ENCODE data around the gene DBN1. TPM values are rescaled to one million over a fixed set of nuclear protein-coding genes. Genes with fewer than 3 reads are reported as not detected.

The DBN1 gene
- total and polyA plus RNA-seq, 2 experiments from 2014 or later = 106 to 290 TPM

DNA sequence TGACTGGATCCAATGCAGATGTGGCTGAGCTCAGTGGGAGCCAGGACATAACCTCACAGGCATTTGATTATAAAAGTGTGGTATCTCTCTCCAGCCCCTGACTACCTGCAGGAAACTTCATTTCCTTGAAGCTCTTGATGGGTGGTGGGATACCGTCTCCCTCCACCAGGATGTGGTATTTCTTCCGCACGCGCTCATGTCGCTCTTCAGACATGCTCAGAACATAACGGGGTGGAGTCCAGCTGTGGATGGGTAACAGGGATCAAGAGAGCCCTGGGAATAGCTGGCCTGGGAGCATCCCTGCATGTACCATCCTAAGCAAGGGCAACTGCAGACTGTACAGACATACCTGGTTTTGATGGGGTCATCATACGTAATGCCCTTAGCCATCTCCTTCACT lies 42.1 kb upstream of the DBN1 start (continued):
- TF ChIP-seq, protein P1, sequence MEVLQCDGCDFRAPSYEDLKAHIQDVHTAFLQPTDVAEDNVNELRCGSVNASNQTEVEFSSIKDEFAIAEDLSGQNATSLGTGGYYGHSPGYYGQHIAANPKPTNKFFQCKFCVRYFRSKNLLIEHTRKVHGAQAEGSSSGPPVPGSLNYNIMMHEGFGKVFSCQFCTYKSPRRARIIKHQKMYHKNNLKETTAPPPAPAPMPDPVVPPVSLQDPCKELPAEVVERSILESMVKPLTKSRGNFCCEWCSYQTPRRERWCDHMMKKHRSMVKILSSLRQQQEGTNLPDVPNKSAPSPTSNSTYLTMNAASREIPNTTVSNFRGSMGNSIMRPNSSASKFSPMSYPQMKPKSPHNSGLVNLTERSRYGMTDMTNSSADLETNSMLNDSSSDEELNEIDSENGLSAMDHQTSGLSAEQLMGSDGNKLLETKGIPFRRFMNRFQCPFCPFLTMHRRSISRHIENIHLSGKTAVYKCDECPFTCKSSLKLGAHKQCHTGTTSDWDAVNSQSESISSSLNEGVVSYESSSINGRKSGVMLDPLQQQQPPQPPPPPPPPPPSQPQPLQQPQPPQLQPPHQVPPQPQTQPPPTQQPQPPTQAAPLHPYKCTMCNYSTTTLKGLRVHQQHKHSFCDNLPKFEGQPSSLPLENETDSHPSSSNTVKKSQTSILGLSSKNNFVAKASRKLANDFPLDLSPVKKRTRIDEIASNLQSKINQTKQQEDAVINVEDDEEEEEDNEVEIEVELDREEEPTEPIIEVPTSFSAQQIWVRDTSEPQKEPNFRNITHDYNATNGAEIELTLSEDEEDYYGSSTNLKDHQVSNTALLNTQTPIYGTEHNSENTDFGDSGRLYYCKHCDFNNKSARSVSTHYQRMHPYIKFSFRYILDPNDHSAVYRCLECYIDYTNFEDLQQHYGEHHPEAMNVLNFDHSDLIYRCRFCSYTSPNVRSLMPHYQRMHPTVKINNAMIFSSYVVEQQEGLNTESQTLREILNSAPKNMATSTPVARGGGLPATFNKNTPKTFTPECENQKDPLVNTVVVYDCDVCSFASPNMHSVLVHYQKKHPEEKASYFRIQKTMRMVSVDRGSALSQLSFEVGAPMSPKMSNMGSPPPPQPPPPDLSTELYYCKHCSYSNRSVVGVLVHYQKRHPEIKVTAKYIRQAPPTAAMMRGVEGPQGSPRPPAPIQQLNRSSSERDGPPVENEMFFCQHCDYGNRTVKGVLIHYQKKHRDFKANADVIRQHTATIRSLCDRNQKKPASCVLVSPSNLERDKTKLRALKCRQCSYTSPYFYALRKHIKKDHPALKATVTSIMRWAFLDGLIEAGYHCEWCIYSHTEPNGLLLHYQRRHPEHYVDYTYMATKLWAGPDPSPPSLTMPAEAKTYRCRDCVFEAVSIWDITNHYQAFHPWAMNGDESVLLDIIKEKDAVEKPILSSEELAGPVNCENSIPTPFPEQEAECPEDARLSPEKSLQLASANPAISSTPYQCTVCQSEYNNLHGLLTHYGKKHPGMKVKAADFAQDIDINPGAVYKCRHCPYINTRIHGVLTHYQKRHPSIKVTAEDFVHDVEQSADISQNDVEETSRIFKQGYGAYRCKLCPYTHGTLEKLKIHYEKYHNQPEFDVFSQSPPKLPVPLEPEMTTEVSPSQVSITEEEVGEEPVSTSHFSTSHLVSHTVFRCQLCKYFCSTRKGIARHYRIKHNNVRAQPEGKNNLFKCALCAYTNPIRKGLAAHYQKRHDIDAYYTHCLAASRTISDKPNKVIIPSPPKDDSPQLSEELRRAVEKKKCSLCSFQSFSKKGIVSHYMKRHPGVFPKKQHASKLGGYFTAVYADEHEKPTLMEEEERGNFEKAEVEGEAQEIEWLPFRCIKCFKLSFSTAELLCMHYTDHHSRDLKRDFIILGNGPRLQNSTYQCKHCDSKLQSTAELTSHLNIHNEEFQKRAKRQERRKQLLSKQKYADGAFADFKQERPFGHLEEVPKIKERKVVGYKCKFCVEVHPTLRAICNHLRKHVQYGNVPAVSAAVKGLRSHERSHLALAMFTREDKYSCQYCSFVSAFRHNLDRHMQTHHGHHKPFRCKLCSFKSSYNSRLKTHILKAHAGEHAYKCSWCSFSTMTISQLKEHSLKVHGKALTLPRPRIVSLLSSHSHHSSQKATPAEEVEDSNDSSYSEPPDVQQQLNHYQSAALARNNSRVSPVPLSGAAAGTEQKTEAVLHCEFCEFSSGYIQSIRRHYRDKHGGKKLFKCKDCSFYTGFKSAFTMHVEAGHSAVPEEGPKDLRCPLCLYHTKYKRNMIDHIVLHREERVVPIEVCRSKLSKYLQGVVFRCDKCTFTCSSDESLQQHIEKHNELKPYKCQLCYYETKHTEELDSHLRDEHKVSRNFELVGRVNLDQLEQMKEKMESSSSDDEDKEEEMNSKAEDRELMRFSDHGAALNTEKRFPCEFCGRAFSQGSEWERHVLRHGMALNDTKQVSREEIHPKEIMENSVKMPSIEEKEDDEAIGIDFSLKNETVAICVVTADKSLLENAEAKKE (CRISPR knock-in tag; IDR thresholded peaks at IDR 0.05) = no peak
- no peak for TF ChIP-seq ZNF331 (CRISPR knock-in tag; IDR thresholded peaks at IDR 0.05; ENCODE audit: low read depth)
- no peak for TF ChIP-seq NANOG (IDR thresholded peaks at IDR 0.05; ENCODE audit: borderline replicate concordance)
- TF ChIP-seq ZNF114 (CRISPR knock-in tag; IDR thresholded peaks at IDR 0.05) = no peak
- no peak for TF ChIP-seq JUNB (IDR thresholded peaks at IDR 0.05; ENCODE audit: unreplicated experiment)

DNA sequence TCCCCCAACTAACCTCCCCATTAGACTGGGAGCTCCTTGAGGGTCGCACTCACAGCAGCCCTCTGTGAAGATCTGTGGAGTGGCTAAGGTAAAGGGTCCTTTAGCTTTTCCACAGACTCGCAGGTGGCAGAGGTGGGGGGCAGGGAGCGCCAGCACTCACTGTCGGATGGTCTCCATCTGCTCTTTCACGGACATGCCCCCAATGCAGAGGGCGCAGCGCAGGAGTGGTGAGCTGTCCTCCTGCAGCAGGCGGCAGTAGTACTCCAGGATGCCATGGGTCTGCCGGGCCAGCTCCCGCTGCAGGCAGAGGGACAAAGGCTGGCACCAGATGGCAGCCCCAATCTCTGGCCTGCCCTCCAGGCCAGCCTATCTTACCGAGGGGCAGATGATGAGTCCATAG lies 41.1 kb upstream of the DBN1 start:
- Mint-ChIP-seq H3K36me3 (ENCODE audit: low read depth) (peaks cover 72% of the 10 kb centered on the region), H3K9me3 (peaks cover 2% of the 10 kb centered on the region; the same call in 2 of the 3 replicates), H3K27ac (no peak overlapping the region), H3K27me3 (ENCODE audit: insufficient read depth, low read depth, poor library complexity) (peaks cover 16% of the 10 kb centered on the region), H3K4me1 (peaks cover 23% of the 10 kb centered on the region), H3K4me3 (no peak overlapping the region; the same call in 2 of the 3 replicates)
- no peak for ATAC-seq
- TF ChIP-seq STAT1 (IDR thresholded peaks at IDR 0.05; ENCODE audit: unreplicated experiment) (no peak), JUNB (IDR thresholded peaks at IDR 0.05; ENCODE audit: unreplicated experiment) (no peak), EZH2phosphoT487 (IDR thresholded peaks at IDR 0.05; ENCODE audit: unreplicated experiment) (no peak), ZNF114 (CRISPR knock-in tag; IDR thresholded peaks at IDR 0.05) (no peak)
- TF ChIP-seq, protein P1 (CRISPR knock-in tag; IDR thresholded peaks at IDR 0.05) = no peak
- TF ChIP-seq, protein P2, sequence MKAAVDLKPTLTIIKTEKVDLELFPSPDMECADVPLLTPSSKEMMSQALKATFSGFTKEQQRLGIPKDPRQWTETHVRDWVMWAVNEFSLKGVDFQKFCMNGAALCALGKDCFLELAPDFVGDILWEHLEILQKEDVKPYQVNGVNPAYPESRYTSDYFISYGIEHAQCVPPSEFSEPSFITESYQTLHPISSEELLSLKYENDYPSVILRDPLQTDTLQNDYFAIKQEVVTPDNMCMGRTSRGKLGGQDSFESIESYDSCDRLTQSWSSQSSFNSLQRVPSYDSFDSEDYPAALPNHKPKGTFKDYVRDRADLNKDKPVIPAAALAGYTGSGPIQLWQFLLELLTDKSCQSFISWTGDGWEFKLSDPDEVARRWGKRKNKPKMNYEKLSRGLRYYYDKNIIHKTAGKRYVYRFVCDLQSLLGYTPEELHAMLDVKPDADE (IDR thresholded peaks at IDR 0.05) = no peak
- H3K27ac ChIP-seq (ENCODE audit: low read depth) = no peak overlapping the region
- H3K4me2 ChIP-seq = no peak overlapping the region
- H3K9me2 ChIP-seq (ENCODE audit: insufficient read depth) = no peaks in the 10 kb centered on the region
- H3F3A ChIP-seq (replicated peaks; ENCODE audit: low read depth) = peaks cover 15% of the 10 kb centered on the region
- no peak for DNase-seq (ENCODE audit: low spot score)
- H3K27me3 ChIP-seq (ENCODE audit: insufficient read depth) = no peaks in the 10 kb centered on the region
- H3K79me2 ChIP-seq (replicated peaks; ENCODE audit: insufficient read depth) = peaks cover 16% of the 10 kb centered on the region
- no peaks in the 10 kb centered on the region for H4K20me1 ChIP-seq (replicated peaks; ENCODE audit: insufficient read depth)
- no peak overlapping the region for H3K4me3 ChIP-seq
- peaks cover 13% of the 10 kb centered on the region for H3K36me3 ChIP-seq (ENCODE audit: insufficient read depth)
- no peak overlapping the region for H2AFZ ChIP-seq
- H3K4me1 ChIP-seq (ENCODE audit: insufficient read depth) = peaks cover 10% of the 10 kb centered on the region; the same call in 1 of the 2 replicates
